Endodermal cell (in vitro differentiated cells): ENCODE results near the gene AGXT. TPM values are rescaled to one million over a fixed set of nuclear protein-coding genes. Genes with fewer than 3 reads are reported as not detected.
A peak's percentile ranks its signal among the peaks of the same experiment; 100 is the strongest.

Source experiments
- DNase-seq: peaks from one replicate; pipeline ENCODE4 v3.0.0-alpha.2; 2017
- H3K27ac ChIP-seq: 2 replicates; pipeline ENCODE4 v1.5.1; 2013; ENCODE audit warnings: mild to moderate bottlenecking, low read depth, low read length, moderate library complexity
- H3K27me3 ChIP-seq: 2 replicates; pipeline ENCODE4 v1.6.1; 2013; ENCODE audit warnings: mild to moderate bottlenecking, low read length, moderate library complexity; ENCODE audit not compliant: insufficient read depth, control insufficient read depth, poor library complexity, severe bottlenecking
- H3K36me3 ChIP-seq: 2 replicates; pipeline ENCODE4 v1.7.0; 2013; ENCODE audit warnings: mild to moderate bottlenecking, low read length, moderate library complexity; ENCODE audit not compliant: control insufficient read depth, insufficient read depth
- H3K4me1 ChIP-seq: one replicate; pipeline ENCODE4 v1.7.0; 2013; ENCODE audit warnings: low read length; ENCODE audit not compliant: control insufficient read depth, insufficient read depth
- H3K4me3 ChIP-seq: 2 replicates; pipeline ENCODE4 v1.5.1; 2013; ENCODE audit warnings: mild to moderate bottlenecking, low read length, moderate library complexity
- H3K9ac ChIP-seq: 2 replicates; pipeline ENCODE4 v1.6.1; 2013; ENCODE audit warnings: mild to moderate bottlenecking, low read length, moderate library complexity; ENCODE audit not compliant: poor library complexity, severe bottlenecking; ENCODE audit errors: extremely low read depth
- H3K9me3 ChIP-seq: 2 replicates; pipeline ENCODE4 v1.6.1; 2013; ENCODE audit warnings: mild to moderate bottlenecking, low read length, moderate library complexity; ENCODE audit not compliant: control insufficient read depth
- H3K27ac Mint-ChIP-seq: 2 replicates; pipeline ENCODE4 v1.8.0; 2020; ENCODE audit warnings: mixed read lengths
- H3K27me3 Mint-ChIP-seq: 2 replicates; pipeline ENCODE4 v1.8.0; 2021; ENCODE audit warnings: mild to moderate bottlenecking, mixed read lengths; ENCODE audit not compliant: insufficient read depth
- H3K36me3 Mint-ChIP-seq: 2 replicates; pipeline ENCODE4 v1.8.0; 2020; ENCODE audit warnings: low read depth, mixed read lengths
- H3K4me1 Mint-ChIP-seq: 2 replicates; pipeline ENCODE4 v1.8.0; 2020; ENCODE audit warnings: mixed read lengths
- H3K4me3 Mint-ChIP-seq: 2 replicates; pipeline ENCODE4 v1.8.0; 2020; ENCODE audit warnings: mild to moderate bottlenecking, moderate library complexity, mixed read lengths
- H3K9me3 Mint-ChIP-seq: 2 replicates; pipeline ENCODE4 v1.8.0; 2020; ENCODE audit warnings: mild to moderate bottlenecking, mixed read lengths
- WGBS, 2 experiments: methylation state at CpG; one replicate each; pipeline versions ENCODE4 v1.1.5 to v1.1.7; 2013; ENCODE audit warnings: missing lambda C conversion rate in 2 of 2, mixed read lengths in 1 of 2; ENCODE audit not compliant: insufficient coverage in 1 of 2, insufficient read length in 1 of 2; 5-methylcytosine and 5-hydroxymethylcytosine counted together
- total RNA-seq, 2 donors: library from RNA; stranded (reverse); fragmentation: NEBNext Ultra II Directional in 1 of 2; extraction: Animal tissue kit (Norgen Biotek cat#: 25700) in 1 of 2; gene quantifications; 2 replicates in 1 of 2; 3 replicates in 1 of 2; pipeline ENCODE4 v1.2.1, GENCODE V29; 2021
- TF ChIP-seq, protein P1 (sequence below): fragments of 200-600 bp; sonication (generic); conservative IDR thresholded peaks from 2 replicates; pipeline ENCODE4 v1.5.0; 2021; ENCODE audit warnings: antibody characterized with exemption, mild to moderate bottlenecking

Gene AGXT
- total RNA-seq, 2 donors from 2014 or later = 0.31 TPM; not detected in 1

DNA sequence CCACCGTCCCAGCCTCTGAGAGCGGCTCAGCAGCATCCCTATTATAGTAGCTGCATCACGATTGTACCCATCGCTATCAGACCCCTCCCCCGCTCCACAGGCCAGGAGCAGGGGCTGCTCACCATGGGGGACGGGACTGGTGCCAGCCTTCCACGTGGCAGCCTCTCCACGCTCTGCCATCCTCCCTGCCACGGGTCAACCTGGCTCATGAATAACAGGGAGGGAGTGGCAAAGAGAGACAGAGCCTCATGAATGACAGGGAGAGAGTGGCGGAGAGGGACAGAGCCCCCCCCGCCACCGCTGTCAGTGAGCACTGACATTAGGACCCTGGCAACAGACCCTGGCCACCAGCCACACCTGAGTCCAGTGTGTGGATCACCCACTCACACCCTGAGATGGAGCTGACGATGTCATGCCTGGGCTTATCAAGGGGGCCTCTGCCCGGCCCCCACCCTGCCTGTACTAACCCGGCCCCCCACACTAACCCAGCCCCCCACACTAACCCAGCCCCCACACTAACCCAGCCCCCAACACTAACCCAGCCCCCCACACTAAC is 54.4 kb downstream of the AGXT start:
- H3K4me1 Mint-ChIP-seq = no peaks in the 10 kb centered on the region
- no peak overlapping the region for H3K4me3 Mint-ChIP-seq
- no peaks in the 10 kb centered on the region for H3K27me3 ChIP-seq

DNA sequence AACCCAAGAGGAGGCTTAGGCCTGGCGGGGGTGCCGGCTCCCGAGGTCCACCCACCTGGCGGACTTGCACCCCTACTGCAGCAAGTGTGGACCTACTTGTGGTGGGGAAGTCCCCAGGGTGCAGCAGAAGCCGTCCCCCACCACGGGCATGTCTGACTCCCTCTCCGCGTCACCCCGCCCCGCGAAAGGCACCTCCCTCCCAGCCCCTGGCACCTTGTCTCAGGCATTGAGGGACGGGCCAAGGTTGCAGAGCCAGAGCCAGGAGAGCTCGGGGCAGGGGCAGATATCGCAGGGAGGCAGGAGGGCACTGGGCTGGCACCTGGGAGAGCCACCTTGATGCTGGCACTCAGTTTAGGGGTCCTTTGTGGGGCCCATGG is 56.6 kb downstream of the AGXT start:
- Histone ChIP-seq H3K36me3 (no peaks in the 10 kb centered on the region), H3K4me3 (no peak overlapping the region), H3K27me3 (no peaks in the 10 kb centered on the region), H3K27ac (no peak overlapping the region), H3K9ac (no peak overlapping the region), H3K4me1 (no peaks in the 10 kb centered on the region), H3K9me3 (no peaks in the 10 kb centered on the region)
- Mint-ChIP-seq H3K27ac (no peak overlapping the region), H3K4me1 (no peaks in the 10 kb centered on the region), H3K4me3 (no peak overlapping the region), H3K27me3 (no peaks in the 10 kb centered on the region), H3K36me3 (no peaks in the 10 kb centered on the region), H3K9me3 (no peaks in the 10 kb centered on the region)
- no peak for DNase-seq
- WGBS, 2 experiments = 95 to 96% methylated on average over 9 to 14 of the region's 14 CpGs
- TF ChIP-seq, protein P1, sequence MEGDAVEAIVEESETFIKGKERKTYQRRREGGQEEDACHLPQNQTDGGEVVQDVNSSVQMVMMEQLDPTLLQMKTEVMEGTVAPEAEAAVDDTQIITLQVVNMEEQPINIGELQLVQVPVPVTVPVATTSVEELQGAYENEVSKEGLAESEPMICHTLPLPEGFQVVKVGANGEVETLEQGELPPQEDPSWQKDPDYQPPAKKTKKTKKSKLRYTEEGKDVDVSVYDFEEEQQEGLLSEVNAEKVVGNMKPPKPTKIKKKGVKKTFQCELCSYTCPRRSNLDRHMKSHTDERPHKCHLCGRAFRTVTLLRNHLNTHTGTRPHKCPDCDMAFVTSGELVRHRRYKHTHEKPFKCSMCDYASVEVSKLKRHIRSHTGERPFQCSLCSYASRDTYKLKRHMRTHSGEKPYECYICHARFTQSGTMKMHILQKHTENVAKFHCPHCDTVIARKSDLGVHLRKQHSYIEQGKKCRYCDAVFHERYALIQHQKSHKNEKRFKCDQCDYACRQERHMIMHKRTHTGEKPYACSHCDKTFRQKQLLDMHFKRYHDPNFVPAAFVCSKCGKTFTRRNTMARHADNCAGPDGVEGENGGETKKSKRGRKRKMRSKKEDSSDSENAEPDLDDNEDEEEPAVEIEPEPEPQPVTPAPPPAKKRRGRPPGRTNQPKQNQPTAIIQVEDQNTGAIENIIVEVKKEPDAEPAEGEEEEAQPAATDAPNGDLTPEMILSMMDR = no peak

More for the DNA sequence above, 54.4 kb downstream of the AGXT start:
- Histone ChIP-seq H3K36me3 (no peaks in the 10 kb centered on the region), H3K4me3 (no peak overlapping the region), H3K9ac (no peak overlapping the region), H3K9me3 (no peaks in the 10 kb centered on the region), H3K4me1 (no peaks in the 10 kb centered on the region), H3K27ac (no peak overlapping the region)
- TF ChIP-seq, protein P1 = no peak
- 78 to 84% methylated on average over 6 to 13 of the region's 15 CpGs for WGBS, 2 experiments
- no peak overlapping the region for H3K27ac Mint-ChIP-seq
- H3K36me3 Mint-ChIP-seq = no peaks in the 10 kb centered on the region
- DNase-seq = no peak
- H3K9me3 Mint-ChIP-seq = no peaks in the 10 kb centered on the region
- no peaks in the 10 kb centered on the region for H3K27me3 Mint-ChIP-seq

DNA sequence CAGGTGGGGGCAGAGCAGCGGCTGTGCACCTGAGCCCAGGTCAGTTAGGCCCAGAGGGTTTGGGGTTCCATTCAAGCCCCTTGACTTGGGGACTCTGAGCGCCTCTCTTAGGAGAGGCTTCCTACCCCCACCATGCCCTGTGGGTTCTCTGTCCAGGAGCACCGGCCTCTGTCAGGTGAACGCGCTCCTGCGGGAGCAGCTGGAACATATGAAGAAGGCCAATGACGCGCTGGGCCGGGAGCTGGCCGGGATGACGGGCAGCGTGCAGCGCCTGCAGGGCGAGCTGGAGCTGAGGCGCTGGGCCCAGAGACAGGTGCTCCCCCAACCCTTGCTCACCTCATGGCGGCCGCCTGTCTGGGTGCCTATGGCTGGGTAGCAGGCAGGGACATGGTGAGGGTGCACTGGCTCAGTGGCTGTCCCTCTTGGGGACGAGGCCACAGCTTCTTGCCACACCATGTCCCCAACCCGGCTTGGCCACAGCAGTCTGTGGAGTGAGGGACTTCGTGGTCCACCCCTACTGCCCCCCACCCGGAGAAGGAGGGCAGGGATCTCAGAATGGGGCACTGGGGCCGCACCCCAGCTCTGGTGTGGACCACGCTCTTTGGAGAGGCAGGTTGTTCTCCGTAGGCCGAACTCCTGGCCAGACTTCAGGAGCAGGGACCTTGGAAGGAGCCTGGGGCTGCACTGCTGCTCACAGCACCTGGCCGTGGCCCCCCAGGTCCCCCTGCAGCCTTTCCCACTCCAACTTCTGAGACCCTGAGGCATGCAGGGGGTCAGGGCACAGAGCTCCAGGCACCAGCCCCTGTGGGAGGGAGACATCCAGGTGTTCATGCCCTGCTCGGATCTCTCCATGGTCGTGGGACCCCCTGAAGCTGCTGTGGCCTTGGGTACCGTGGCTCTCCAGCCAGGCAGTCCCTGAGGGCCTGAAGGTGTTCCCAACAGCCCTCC is 57.2 kb downstream of the AGXT start:
- TF ChIP-seq, protein P1 = no peak
- no peaks in the 10 kb centered on the region for H3K27me3 ChIP-seq
- H3K9ac ChIP-seq = no peak overlapping the region
- Mint-ChIP-seq H3K27ac (no peak overlapping the region), H3K4me1 (no peaks in the 10 kb centered on the region), H3K4me3 (no peak overlapping the region), H3K36me3 (no peaks in the 10 kb centered on the region), H3K27me3 (no peaks in the 10 kb centered on the region), H3K9me3 (no peaks in the 10 kb centered on the region)
- H3K4me1 ChIP-seq = no peaks in the 10 kb centered on the region
- no peak overlapping the region for H3K4me3 ChIP-seq
- WGBS, 2 experiments = 95 to 96% methylated on average over 17 to 29 of the region's 29 CpGs
- peak; percentile 54 for DNase-seq
- H3K9me3 ChIP-seq = no peaks in the 10 kb centered on the region
- no peak overlapping the region for H3K27ac ChIP-seq
- H3K36me3 ChIP-seq = no peaks in the 10 kb centered on the region
